ENCODE measurements around the gene DYNC1I2. TPM values are rescaled to one million over a fixed set of nuclear protein-coding genes. Genes with fewer than 3 reads are reported as not detected.
A peak's percentile ranks its signal among the peaks of the same experiment; 100 is the strongest.

Gene DYNC1I2
- 110 and 115 TPM in 2 replicates for total RNA-seq

GRCh38 chr2:171687287-171688128 lies at the start of gene DYNC1I2:
Gene DYNC1I2 (plus strand): TSS chr2:171687469. CDS start chr2:171690156, 2,687 bp downstream.
- peak; percentile 96 to 97 for DNase-seq (ENCODE audit: low read depth in 2 of 2)

- DNase-seq (ENCODE audit: low read depth in 2 of 2) = no peak
Measured at GRCh38 chr2:171651667-171652415, 35.4 kb upstream of the DYNC1I2 start.

- no peak for DNase-seq (ENCODE audit: low read depth in 2 of 2)
Measured at GRCh38 chr2:171652416-171652785, 34.9 kb upstream of the DYNC1I2 start.

- no peak for DNase-seq (ENCODE audit: low read depth in 2 of 2)
Measured at GRCh38 chr2:171655586-171655985, 31.7 kb upstream of the DYNC1I2 start.

- no peak for DNase-seq (ENCODE audit: low read depth in 2 of 2)
Measured at GRCh38 chr2:171667041-171667440, 20.2 kb upstream of the DYNC1I2 start.

- DNase-seq (ENCODE audit: low read depth in 2 of 2) = no peak
Measured at GRCh38 chr2:171668183-171668582, 19.1 kb upstream of the DYNC1I2 start.

- no peak for DNase-seq (ENCODE audit: low read depth in 2 of 2)
Measured at GRCh38 chr2:171669121-171669520, 18.1 kb upstream of the DYNC1I2 start.

GRCh38 chr2:171670655-171671054 lies 16.6 kb upstream of the DYNC1I2 start:
- no peak for DNase-seq (ENCODE audit: low read depth in 2 of 2)

- DNase-seq (ENCODE audit: low read depth in 2 of 2) = no peak
Measured at GRCh38 chr2:171671867-171672266, 15.4 kb upstream of the DYNC1I2 start.

- no peak for DNase-seq (ENCODE audit: low read depth in 2 of 2)
Measured at GRCh38 chr2:171673905-171674304, 13.4 kb upstream of the DYNC1I2 start.

GRCh38 chr2:171675810-171676345 lies 11.4 kb upstream of the DYNC1I2 start:
- DNase-seq (ENCODE audit: low read depth in 2 of 2) = no peak

- no peak for DNase-seq (ENCODE audit: low read depth in 2 of 2)
Measured at GRCh38 chr2:171678619-171679018, 8.7 kb upstream of the DYNC1I2 start.

- DNase-seq (ENCODE audit: low read depth in 2 of 2) = peak in 1 of 2 donors; percentile 51
Measured at GRCh38 chr2:171688129-171688465, 828 bp downstream of the DYNC1I2 start.

- no peak for DNase-seq (ENCODE audit: low read depth in 2 of 2)
Measured at GRCh38 chr2:171692331-171692730, 5.1 kb downstream of the DYNC1I2 start.

GRCh38 chr2:171702781-171703556 lies 15.7 kb downstream of the DYNC1I2 start:
- DNase-seq (ENCODE audit: low read depth in 2 of 2) = peak in 1 of 2 donors; percentile 35

GRCh38 chr2:171703574-171704347 lies 16.5 kb downstream of the DYNC1I2 start:
- DNase-seq (ENCODE audit: low read depth in 2 of 2) = peak; percentile 61 to 65

- DNase-seq (ENCODE audit: low read depth in 2 of 2) = peak; percentile 38 to 58
Measured at GRCh38 chr2:171706152-171706803, 19.0 kb downstream of the DYNC1I2 start.

- DNase-seq (ENCODE audit: low read depth in 2 of 2) = no peak
Measured at GRCh38 chr2:171707752-171708151, 20.5 kb downstream of the DYNC1I2 start.

GRCh38 chr2:171709011-171709685 lies 21.9 kb downstream of the DYNC1I2 start:
- DNase-seq (ENCODE audit: low read depth in 2 of 2) = no peak

- peak in 1 of 2 donors; percentile 8 for DNase-seq (ENCODE audit: low read depth in 2 of 2)
Measured at GRCh38 chr2:171711351-171711750, 24.1 kb downstream of the DYNC1I2 start.

Measured in lung microvascular endothelial cell (primary cell).